ENCODE results near the gene C2CD2.
"Not testable (repeated sequence)": the region's sequence is repeated elsewhere in the genome, so short reads cannot be mapped to it uniquely, and the experiment has no call there.

C2CD2 gene

GRCh38 chr21:41953831-41954653 lies at the start of gene C2CD2:
C2CD2 (minus strand) TSS chr21:41954018; CDS start chr21:41953648, 370 bp downstream.
- peak; percentile 68 for DNase-seq

GRCh38 chr21:42003051-42003461 lies 49.2 kb upstream of the C2CD2 start:
- no peak for DNase-seq

DNA sequence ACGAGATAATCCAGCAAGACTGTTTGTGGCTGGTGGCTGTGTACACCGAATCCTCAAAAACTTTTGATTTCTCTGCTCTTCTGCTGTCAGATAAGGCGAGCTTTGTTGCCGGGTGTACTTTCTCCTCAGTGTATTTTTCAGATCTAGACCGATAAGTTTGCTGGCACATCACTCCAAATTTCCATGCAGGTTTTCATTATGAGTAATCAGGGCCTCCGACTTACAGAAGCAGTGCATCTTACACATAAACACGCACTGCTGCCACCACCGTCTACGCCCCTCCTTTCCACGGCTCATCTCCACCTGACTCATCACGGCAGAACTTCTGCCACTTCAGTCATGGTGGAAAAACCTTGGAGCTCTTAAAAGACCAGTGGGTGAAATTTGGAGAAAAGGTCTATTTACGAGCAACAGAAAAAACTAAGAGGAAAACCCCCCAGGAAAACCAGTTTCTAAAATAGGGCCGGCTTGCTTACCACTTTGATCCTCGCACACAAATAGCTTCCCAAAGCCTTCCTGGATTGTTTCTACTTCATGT lies 48.7 kb upstream of the C2CD2 start:
- peak; percentile 61 for DNase-seq

GRCh38 chr21:42001781-42002180 lies 48.0 kb upstream of the C2CD2 start:
- DNase-seq = no peak

DNA sequence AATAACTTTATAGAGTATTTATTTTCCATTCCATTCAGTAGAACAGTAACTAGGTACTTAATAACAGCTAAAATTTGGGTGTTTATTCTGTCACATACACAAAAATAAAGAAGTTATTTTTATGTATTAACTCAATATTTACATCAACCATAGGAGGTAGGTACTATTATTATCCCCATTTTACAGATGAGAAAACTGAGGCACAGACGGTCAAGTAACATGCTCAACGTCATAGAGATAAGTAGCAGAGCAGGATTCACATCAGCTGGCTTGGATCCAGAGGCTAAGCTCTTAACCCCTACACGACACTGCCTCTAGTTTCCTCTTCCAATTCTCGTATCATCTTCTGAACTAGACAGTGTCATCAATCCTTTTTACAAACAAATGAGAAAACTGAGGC lies 47.1 kb upstream of the C2CD2 start:
- no peak for DNase-seq

DNA sequence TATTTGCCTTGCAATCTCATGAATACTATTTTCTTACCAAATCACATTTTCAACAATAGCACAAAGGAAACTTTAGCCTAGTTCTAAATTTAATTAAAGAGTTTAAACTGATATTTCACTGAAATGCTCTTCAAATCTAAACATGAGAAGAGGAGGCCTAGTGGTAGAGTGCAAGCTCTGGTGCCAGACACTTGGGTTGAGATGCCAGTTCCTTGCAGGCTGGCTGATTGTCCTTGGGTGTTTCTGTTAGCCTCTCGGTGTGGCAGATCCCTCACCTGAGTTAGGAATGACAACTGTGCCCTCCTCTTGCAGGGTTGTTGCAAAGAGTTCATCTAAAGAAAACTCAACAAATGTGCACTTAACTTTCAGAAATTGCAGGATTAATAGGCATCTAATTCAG lies 43.8 kb upstream of the C2CD2 start:
- DNase-seq = no peak

- DNase-seq = no peak
Measured at GRCh38 chr21:41995577-41995976, 41.8 kb upstream of the C2CD2 start.

GRCh38 chr21:41994613-41995012 lies 40.8 kb upstream of the C2CD2 start:
- not testable (repeated sequence) for DNase-seq

DNA sequence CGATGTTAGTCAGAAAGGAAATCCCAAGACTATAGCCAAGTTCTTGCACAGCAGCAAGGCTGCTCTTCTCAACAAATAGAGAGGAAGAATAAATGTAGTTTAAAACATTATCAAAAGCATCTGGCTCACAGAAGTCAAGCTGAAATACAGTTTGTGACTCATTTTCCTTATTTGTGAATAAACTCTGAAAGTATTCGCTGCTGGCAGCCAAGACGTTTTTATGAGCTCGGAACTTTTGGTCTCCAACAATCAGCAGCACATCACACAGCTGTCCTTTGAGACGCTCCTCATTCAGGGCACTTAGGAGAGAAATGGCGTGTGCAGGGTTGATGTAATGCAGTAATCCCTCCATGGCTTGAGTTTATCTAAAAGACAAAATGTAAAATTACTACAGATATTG lies 39.9 kb upstream of the C2CD2 start:
- no peak for DNase-seq

GRCh38 chr21:41992576-41992975 lies 38.8 kb upstream of the C2CD2 start:
- DNase-seq = no peak

DNA sequence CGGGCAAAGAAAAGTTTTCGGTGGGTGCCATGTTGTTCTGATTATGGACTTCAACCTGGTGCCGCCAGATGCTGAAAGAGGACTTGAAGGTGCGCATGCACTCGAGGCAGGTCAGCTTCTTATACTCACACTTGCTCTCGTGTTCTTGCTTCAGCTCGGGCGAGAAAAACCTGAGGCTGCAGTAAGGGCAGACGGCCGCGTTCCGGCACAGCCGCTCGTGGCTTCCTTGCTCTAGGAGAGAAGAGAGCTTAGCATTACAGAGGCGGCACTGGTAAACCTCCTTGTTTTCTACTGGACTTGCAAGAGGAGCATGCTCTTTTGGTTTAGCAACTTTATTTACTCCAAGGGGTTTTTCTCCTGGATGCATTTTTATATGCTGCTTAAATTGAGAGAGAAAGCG lies 37.8 kb upstream of the C2CD2 start:
- no peak for DNase-seq

DNA sequence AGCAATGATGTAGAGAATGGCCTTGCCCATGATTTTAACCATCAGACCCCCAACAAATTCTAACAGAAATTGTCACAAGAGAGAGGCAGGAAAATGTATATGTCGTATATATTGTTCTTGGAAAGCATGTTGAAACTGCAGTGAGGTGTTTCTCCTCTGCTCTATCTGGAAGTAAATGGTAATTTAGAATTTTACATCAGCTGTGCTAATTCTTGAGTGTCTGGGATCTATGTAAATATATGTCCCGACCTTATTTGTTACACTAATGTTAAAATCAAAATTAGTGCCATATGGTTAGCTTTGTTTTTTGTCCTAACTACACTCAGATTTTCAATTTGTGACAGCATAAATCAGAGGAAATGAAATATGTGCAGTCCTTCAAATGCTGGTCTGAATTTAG lies 35.9 kb upstream of the C2CD2 start:
- DNase-seq = no peak

DNA sequence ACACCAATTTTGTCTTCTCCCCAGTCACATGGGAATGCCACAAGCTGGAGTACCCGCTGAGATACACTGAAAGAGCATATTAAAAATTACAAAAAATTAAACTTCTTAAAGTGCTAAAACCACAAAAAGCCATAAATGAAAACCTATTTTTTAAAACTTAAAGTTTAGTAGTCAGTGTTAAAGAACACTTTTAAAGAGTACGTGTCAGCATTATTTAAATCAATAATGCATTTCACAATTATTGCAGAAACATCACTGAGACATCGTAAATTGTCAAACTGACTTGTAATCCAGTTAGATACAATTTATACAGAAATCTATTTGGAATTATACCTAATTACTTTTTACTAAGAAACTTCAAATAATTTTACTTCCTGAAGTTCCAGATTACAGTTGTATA lies 33.5 kb upstream of the C2CD2 start:
- no peak for DNase-seq

GRCh38 chr21:41985662-41986416 lies 32.0 kb upstream of the C2CD2 start:
- DNase-seq = no peak

GRCh38 chr21:41983229-41983628 lies 29.4 kb upstream of the C2CD2 start:
- no peak for DNase-seq

DNA sequence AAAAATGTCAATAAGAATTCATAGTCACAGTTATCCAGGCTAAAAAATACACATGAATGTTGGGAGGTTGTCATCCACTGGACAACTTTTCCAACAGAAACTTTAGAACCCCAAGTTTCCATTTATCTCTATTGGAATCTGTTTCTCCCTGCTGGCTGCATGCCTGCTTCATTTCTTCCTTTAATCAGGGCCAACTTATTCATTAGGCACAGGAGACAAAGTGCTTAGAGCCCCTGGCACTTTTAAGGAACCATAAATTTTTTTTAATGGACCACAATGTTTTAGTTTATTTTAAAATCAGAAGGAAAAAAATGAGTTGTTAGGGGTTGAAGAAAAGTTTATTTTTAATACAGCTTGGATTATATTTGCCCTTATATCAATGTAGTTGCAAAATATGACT lies 26.7 kb upstream of the C2CD2 start:
- DNase-seq = no peak

GRCh38 chr21:41979751-41980369 lies 26.0 kb upstream of the C2CD2 start:
- DNase-seq = no peak

DNA sequence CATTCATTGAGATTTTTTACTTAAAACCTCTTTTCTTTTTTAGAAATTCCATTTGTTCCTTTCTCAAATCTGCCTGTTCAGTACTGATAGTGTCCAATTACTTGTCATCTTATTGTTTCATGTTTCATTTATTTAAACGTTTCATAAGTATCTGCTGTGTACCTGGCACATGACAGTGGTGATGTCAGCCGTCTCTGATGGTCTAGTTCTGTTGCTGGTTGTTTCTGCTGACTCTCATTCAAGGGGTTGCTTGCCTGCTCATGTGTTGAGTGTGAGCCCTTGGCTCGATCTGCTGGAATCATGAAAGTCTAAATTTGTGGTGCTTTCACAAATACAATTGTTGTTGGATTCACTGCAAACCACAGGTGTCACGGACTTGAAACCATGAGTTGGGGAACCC lies 25.5 kb upstream of the C2CD2 start:
- DNase-seq = no peak

DNA sequence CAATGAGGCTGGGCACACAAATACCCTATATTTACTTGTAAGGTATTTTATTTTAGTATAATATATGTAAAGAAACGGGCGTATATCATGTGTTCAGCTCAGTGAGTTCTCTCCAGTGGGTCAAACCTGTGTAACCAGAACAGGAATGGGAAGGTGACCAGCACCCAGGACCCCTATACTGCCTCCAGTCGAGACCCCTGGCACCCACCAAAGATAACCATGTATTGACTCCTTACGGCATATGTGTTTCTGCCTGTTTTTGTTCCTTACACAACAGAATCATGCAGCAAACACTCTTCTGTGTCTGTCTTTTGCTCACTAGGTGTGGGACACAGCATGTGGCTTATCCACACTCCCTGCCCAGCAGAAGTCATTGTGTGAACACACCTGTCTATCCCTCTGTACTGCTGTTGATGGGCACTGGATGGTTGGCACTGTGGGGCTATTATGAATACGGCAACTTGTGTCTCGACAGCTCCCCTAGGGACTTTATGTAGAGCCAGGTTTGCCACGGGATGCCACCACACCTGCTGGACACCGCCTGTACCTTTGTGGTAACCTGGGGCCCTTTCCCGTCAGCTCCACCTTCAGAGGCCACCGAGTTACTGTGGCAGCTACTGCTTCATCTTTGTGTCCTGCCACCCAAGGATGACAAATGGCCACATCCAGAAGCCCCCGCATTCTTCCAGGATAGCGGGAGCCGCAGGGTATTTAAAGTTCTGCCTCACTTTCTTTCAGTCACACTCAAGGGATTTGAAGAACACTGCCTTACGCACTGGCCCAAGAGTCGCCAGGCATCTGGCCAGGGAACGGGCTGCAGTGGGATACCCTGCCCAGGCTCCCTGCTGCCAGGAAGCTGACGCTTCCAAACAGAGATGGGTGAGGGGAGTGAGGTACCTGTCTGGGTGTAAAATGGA lies 23.5 kb upstream of the C2CD2 start:
- no peak for DNase-seq

GRCh38 chr21:41976611-41977010 lies 22.8 kb upstream of the C2CD2 start:
- no peak for DNase-seq

DNA sequence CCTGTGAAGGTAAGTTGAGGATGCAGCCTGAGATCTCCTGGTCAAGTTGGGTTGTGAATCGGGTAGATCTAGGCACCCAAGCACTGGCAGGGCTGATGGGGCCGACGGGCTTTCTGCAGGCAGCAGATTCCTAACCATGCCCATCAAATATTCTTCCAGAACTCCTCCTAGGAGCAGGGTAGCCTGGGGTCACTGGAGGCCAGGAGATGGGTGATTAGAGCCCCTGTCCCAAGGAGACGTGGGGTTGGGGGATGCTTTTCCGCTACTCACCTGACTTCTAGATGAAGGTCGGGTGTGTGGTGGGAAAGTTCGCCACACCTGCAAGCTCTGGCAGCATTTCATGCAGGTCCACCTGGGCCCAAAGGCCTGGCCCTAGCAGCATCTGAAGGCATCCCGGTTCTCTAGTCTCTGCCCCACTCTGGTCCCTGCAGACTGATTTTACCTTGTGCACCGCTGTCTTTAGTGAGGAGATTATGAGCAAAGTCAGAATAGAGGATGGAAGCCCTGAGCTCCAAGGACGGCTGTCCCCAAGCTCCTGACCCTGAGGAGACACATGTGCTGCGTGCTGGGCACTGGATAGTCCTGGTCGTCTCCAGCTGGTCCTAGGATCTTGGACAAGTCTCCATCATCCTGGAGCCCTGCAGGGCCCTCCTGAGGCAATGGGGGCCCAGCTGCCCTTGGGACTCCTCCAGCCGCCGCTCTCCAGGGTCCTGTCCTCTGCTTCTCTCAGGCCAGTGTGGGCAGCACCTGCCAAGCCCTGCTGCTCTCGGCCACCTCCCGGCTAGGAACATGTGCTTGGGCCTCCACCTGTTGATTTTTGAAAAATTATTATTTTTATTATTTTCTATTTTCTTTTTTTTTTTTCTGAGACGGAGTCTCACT lies 21.8 kb upstream of the C2CD2 start:
- DNase-seq = no peak

GRCh38 chr21:41974752-41975053 lies 20.9 kb upstream of the C2CD2 start:
- DNase-seq = no peak

Measured in T1000 (cell line).